Loucy (cell line): ENCODE measurements around the gene ZNF79.

ENCODE experiments used
- H2AFZ ChIP-seq: fragments of 200-600 bp; sonication (generic); 2 replicates; pipeline ENCODE4 v1.6.0; 2016; ENCODE audit warnings: antibody characterized with exemption, mild to moderate bottlenecking, low read length, moderate library complexity
- H3F3A ChIP-seq: fragments of 200-600 bp; 2 replicates; pipeline ENCODE4 v1.6.0; 2016; ENCODE audit warnings: antibody characterized with exemption, low read depth, mild to moderate bottlenecking
- H3K27me3 ChIP-seq: fragments of 200-600 bp; sonication (generic); 2 replicates; pipeline ENCODE4 v1.6.1; 2014; ENCODE audit warnings: low read length, mild to moderate bottlenecking; ENCODE audit not compliant: insufficient read depth, poor library complexity, severe bottlenecking
- H3K36me3 ChIP-seq: fragments of 200-600 bp; sonication (generic); 2 replicates; pipeline ENCODE4 v1.6.1; 2016; ENCODE audit warnings: low read length; ENCODE audit not compliant: insufficient read depth
- H3K4me1 ChIP-seq: fragments of 200-600 bp; sonication (generic); 2 replicates; pipeline ENCODE4 v1.5.1; 2014; ENCODE audit warnings: low read length, mild to moderate bottlenecking; ENCODE audit not compliant: insufficient read depth, poor library complexity, severe bottlenecking
- H3K4me2 ChIP-seq: fragments of 200-600 bp; sonication (generic); 2 replicates; pipeline ENCODE4 v1.6.0; 2014; ENCODE audit warnings: antibody characterized with exemption, low read length, low read depth, mild to moderate bottlenecking; ENCODE audit not compliant: poor library complexity, severe bottlenecking
- H3K4me3 ChIP-seq: fragments of 200-600 bp; sonication (generic); 2 replicates; pipeline ENCODE4 v1.5.1; 2014; ENCODE audit warnings: low read length, mild to moderate bottlenecking, mixed read lengths; ENCODE audit not compliant: poor library complexity, severe bottlenecking
- H3K79me2 ChIP-seq: fragments of 200-600 bp; sonication (generic); 2 replicates; pipeline ENCODE4 v1.6.1; 2014; ENCODE audit warnings: low read length; ENCODE audit not compliant: insufficient read depth
- H3K9ac ChIP-seq: fragments of 200-600 bp; sonication (generic); 2 replicates; pipeline ENCODE4 v1.6.0; 2014; ENCODE audit warnings: mild to moderate bottlenecking, low read depth, low read length, moderate library complexity; ENCODE audit not compliant: poor library complexity, severe bottlenecking
- H3K9me2 ChIP-seq: fragments of 200-600 bp; sonication (generic); replicated peaks from 2 replicates; pipeline ENCODE4 v1.6.1; 2016; ENCODE audit warnings: low read depth, low read length, mixed read lengths
- H3K9me3 ChIP-seq: fragments of 200-600 bp; sonication (generic); 2 replicates; pipeline ENCODE4 v1.6.1; 2014; ENCODE audit warnings: mild to moderate bottlenecking, antibody characterized with exemption, low read length, low read depth; ENCODE audit not compliant: insufficient read depth
- H4K20me1 ChIP-seq: fragments of 200-600 bp; sonication (generic); 2 replicates; pipeline ENCODE4 v1.6.0; 2014; ENCODE audit warnings: antibody characterized with exemption, low read length, mild to moderate bottlenecking; ENCODE audit not compliant: insufficient read depth, poor library complexity, severe bottlenecking
- EZH2phosphoT487 ChIP-seq: fragments of 200-600 bp; IDR thresholded peaks from 2 replicates; pipeline ENCODE4 v1.6.1; 2018; ENCODE audit warnings: antibody characterized with exemption, mild to moderate bottlenecking, moderate library complexity, borderline replicate concordance
- TF ChIP-seq, protein P1 (sequence below): fragments of 200-600 bp; sonication (generic); conservative IDR thresholded peaks from 2 replicates; pipeline ENCODE4 v1.5.1; 2014; ENCODE audit warnings: mild to moderate bottlenecking, antibody characterized with exemption, low read length

ZNF79 gene

DNA sequence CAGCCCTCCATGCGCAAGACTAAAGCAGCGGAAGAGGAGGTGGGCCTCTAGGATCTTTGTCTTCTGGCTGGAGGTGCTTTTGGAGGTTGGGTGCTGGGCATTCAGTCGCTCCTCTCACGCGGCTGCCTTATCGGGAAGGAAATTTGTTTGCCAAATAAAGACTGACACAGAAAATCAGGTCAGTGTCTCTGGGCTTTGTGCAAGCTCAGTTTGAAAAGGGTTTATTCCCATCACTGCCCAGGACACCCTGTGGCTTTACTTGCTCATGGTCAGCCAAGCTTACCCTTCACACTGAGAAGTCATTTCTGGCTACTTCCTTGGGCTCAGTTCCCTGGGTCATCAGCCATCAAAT is 16.7 kb upstream of the ZNF79 start:
- H3F3A ChIP-seq = no peaks in the 10 kb centered on the region
- H2AFZ ChIP-seq = no peak overlapping the region
- no peaks in the 10 kb centered on the region for H3K4me1 ChIP-seq
- H3K4me2 ChIP-seq = no peak overlapping the region
- no peaks in the 10 kb centered on the region for H4K20me1 ChIP-seq
- H3K36me3 ChIP-seq = no peaks in the 10 kb centered on the region
- H3K9me3 ChIP-seq = no peaks in the 10 kb centered on the region
- H3K9me2 ChIP-seq = no peaks in the 10 kb centered on the region
- peaks cover 5% of the 10 kb centered on the region for H3K27me3 ChIP-seq
- no peaks in the 10 kb centered on the region for H3K79me2 ChIP-seq
- no peak for TF ChIP-seq EZH2phosphoT487
- TF ChIP-seq, protein P1, sequence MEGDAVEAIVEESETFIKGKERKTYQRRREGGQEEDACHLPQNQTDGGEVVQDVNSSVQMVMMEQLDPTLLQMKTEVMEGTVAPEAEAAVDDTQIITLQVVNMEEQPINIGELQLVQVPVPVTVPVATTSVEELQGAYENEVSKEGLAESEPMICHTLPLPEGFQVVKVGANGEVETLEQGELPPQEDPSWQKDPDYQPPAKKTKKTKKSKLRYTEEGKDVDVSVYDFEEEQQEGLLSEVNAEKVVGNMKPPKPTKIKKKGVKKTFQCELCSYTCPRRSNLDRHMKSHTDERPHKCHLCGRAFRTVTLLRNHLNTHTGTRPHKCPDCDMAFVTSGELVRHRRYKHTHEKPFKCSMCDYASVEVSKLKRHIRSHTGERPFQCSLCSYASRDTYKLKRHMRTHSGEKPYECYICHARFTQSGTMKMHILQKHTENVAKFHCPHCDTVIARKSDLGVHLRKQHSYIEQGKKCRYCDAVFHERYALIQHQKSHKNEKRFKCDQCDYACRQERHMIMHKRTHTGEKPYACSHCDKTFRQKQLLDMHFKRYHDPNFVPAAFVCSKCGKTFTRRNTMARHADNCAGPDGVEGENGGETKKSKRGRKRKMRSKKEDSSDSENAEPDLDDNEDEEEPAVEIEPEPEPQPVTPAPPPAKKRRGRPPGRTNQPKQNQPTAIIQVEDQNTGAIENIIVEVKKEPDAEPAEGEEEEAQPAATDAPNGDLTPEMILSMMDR = no peak
- no peak overlapping the region for H3K4me3 ChIP-seq
- H3K9ac ChIP-seq = no peak overlapping the region

- Histone ChIP-seq H3K9ac (no peak overlapping the region), H3K4me3 (no peak overlapping the region), H3K4me1 (no peaks in the 10 kb centered on the region), H3K9me3 (no peaks in the 10 kb centered on the region), H3F3A (no peaks in the 10 kb centered on the region), H3K79me2 (no peaks in the 10 kb centered on the region), H2AFZ (no peak overlapping the region), H3K9me2 (no peaks in the 10 kb centered on the region), H4K20me1 (no peaks in the 10 kb centered on the region), H3K27me3 (peaks cover 4% of the 10 kb centered on the region), H3K4me2 (no peak overlapping the region), H3K36me3 (no peaks in the 10 kb centered on the region)
- TF ChIP-seq, protein P1 = no peak
- TF ChIP-seq EZH2phosphoT487 = no peak
Measured at GRCh38 chr9:127411122-127411521, 13.1 kb upstream of the ZNF79 start.

DNA sequence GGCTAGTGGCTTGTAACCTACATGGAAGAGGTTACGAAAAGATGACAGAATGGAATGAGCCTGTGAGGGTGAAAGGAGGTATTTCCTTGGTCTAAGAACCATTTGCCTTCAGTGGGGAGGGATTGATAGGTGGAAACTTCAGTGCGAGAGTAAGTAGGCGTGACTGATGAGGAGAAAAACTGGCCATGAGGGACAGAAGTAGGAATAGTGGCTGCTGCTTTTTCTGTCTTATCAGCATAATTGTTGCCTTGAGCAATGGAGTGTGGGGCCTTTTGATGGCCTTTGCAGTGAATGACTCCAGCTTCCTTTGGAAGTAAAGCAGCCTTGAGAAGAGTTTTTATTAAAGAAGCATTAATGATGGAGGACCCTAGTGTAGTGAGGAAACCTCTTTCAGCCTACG is 9.0 kb upstream of the ZNF79 start:
- TF ChIP-seq, protein P1 = no peak
- TF ChIP-seq EZH2phosphoT487 = no peak
- H3K9me2 ChIP-seq = no peaks in the 10 kb centered on the region

More for the DNA sequence above, 9.0 kb upstream of the ZNF79 start:
- no peaks in the 10 kb centered on the region for H3K36me3 ChIP-seq
- no peaks in the 10 kb centered on the region for H3F3A ChIP-seq
- H3K4me1 ChIP-seq = no peaks in the 10 kb centered on the region
- H4K20me1 ChIP-seq = no peaks in the 10 kb centered on the region
- no peak overlapping the region for H3K9ac ChIP-seq
- H3K4me3 ChIP-seq = no peak overlapping the region
- H3K9me3 ChIP-seq = no peaks in the 10 kb centered on the region
- H3K79me2 ChIP-seq = no peaks in the 10 kb centered on the region
- no peak overlapping the region for H3K4me2 ChIP-seq
- peaks cover 5% of the 10 kb centered on the region for H3K27me3 ChIP-seq
- no peak overlapping the region for H2AFZ ChIP-seq
